DOHH2 (cell line): ENCODE measurements around the gene CPXM2.

ENCODE experiments used
- H3F3A ChIP-seq: fragments of 200-600 bp; sonication (generic), shearing (Covaris generic); 2 replicates; pipeline ENCODE4 v1.6.0; 2016; ENCODE audit warnings: antibody characterized with exemption, mild to moderate bottlenecking; ENCODE audit not compliant: control insufficient read depth, insufficient read depth
- H3K27ac ChIP-seq: fragments of 200-600 bp; sonication (generic); 2 replicates; pipeline ENCODE4 v1.5.1; 2014; ENCODE audit warnings: low read depth, mild to moderate bottlenecking, low read length, moderate library complexity
- H3K27me3 ChIP-seq: fragments of 200-600 bp; sonication (generic); 2 replicates; pipeline ENCODE4 v1.6.1; 2014; ENCODE audit warnings: mild to moderate bottlenecking, low read length, mixed read lengths; ENCODE audit not compliant: control insufficient read depth
- H3K36me3 ChIP-seq: fragments of 200-600 bp; sonication (generic); 2 replicates; pipeline ENCODE4 v1.6.1; 2014; ENCODE audit warnings: mild to moderate bottlenecking, low read length, moderate library complexity, mixed read lengths; ENCODE audit not compliant: control insufficient read depth
- H3K4me1 ChIP-seq: fragments of 200-600 bp; sonication (generic); 2 replicates; pipeline ENCODE4 v1.6.1; 2014; ENCODE audit warnings: mild to moderate bottlenecking, low read length, mixed read lengths; ENCODE audit not compliant: control insufficient read depth
- H3K4me2 ChIP-seq: fragments of 200-600 bp; sonication (generic); 2 replicates; pipeline ENCODE4 v1.6.0; 2014; ENCODE audit warnings: mild to moderate bottlenecking, low read length, moderate library complexity
- H3K4me3 ChIP-seq: fragments of 200-600 bp; sonication (generic); 2 replicates; pipeline ENCODE4 v1.5.1; 2014; ENCODE audit warnings: mild to moderate bottlenecking, low read length, mixed read lengths
- H3K79me2 ChIP-seq: fragments of 200-600 bp; sonication (generic); 2 replicates; pipeline ENCODE4 v1.6.1; 2014; ENCODE audit warnings: mild to moderate bottlenecking, low read length, mixed read lengths; ENCODE audit not compliant: control insufficient read depth
- H3K9me2 ChIP-seq: fragments of 200-600 bp; sonication (generic); replicated peaks from 2 replicates; pipeline ENCODE4 v1.6.1; 2014; ENCODE audit warnings: mild to moderate bottlenecking, low read length, mixed read lengths; ENCODE audit not compliant: control insufficient read depth
- H3K9me3 ChIP-seq: fragments of 200-600 bp; sonication (generic); 2 replicates; pipeline ENCODE4 v1.6.1; 2014; ENCODE audit warnings: antibody characterized with exemption, low read length, mixed read lengths; ENCODE audit not compliant: control insufficient read depth, insufficient read depth
- H4K20me1 ChIP-seq: fragments of 200-600 bp; sonication (generic); 2 replicates; pipeline ENCODE4 v1.6.0; 2014; ENCODE audit warnings: low read depth, mild to moderate bottlenecking, antibody characterized with exemption, low read length, moderate library complexity; ENCODE audit not compliant: control insufficient read depth, insufficient read depth
- CTCF ChIP-seq: fragments of 200-600 bp; sonication (generic); IDR thresholded peaks from one replicate; pipeline ENCODE4 v1.5.1; 2014; ENCODE audit warnings: antibody characterized with exemption, mild to moderate bottlenecking, low read depth, low read length; ENCODE audit not compliant: poor library complexity, severe bottlenecking
- EZH2phosphoT487 ChIP-seq: fragments of 200-600 bp; sonication (generic); IDR thresholded peaks from 2 replicates; pipeline ENCODE4 v1.6.1; 2017; ENCODE audit warnings: borderline replicate concordance, mild to moderate bottlenecking, antibody characterized with exemption, low read length, moderate library complexity, mixed read lengths

The CPXM2 gene

GRCh38 chr10:123800289-123800688 lies 91.3 kb downstream of the CPXM2 start:
- Histone ChIP-seq H3K4me1 (no peaks in the 10 kb centered on the region), H3K4me3 (no peak overlapping the region), H3K27me3 (peaks cover 4% of the 10 kb centered on the region; the same call in 1 of the 2 replicates), H3K79me2 (no peaks in the 10 kb centered on the region), H4K20me1 (no peaks in the 10 kb centered on the region), H3K9me3 (no peaks in the 10 kb centered on the region), H3K36me3 (no peaks in the 10 kb centered on the region), H3K4me2 (no peak overlapping the region), H3K9me2 (no peaks in the 10 kb centered on the region), H3K27ac (no peak overlapping the region), H3F3A (no peaks in the 10 kb centered on the region)
- TF ChIP-seq CTCF: no peak
- no peak for TF ChIP-seq EZH2phosphoT487

- peaks cover 4% of the 10 kb centered on the region; the same call in 1 of the 2 replicates for H3K27me3 ChIP-seq
Measured at GRCh38 chr10:123798856-123799255, 92.8 kb downstream of the CPXM2 start.

GRCh38 chr10:123797813-123798212 lies 93.8 kb downstream of the CPXM2 start:
- H3K79me2 ChIP-seq: no peaks in the 10 kb centered on the region

More at GRCh38 chr10:123798856-123799255, 92.8 kb downstream of the CPXM2 start:
- Histone ChIP-seq H3F3A (no peaks in the 10 kb centered on the region), H3K79me2 (no peaks in the 10 kb centered on the region), H3K4me2 (no peak overlapping the region), H3K27ac (no peak overlapping the region), H3K4me1 (no peaks in the 10 kb centered on the region), H3K4me3 (no peak overlapping the region), H4K20me1 (no peaks in the 10 kb centered on the region), H3K36me3 (no peaks in the 10 kb centered on the region), H3K9me2 (no peaks in the 10 kb centered on the region), H3K9me3 (no peaks in the 10 kb centered on the region)
- TF ChIP-seq CTCF (no peak), EZH2phosphoT487 (no peak)

More at GRCh38 chr10:123797813-123798212, 93.8 kb downstream of the CPXM2 start:
- no peaks in the 10 kb centered on the region for H3K36me3 ChIP-seq
- H3K27me3 ChIP-seq: peaks cover 4% of the 10 kb centered on the region; the same call in 1 of the 2 replicates
- H3K27ac ChIP-seq: no peak overlapping the region
- H3K9me3 ChIP-seq: no peaks in the 10 kb centered on the region
- no peaks in the 10 kb centered on the region for H3K4me1 ChIP-seq
- no peak overlapping the region for H3K4me3 ChIP-seq
- H3K9me2 ChIP-seq: no peaks in the 10 kb centered on the region
- TF ChIP-seq CTCF (no peak), EZH2phosphoT487 (no peak)
- H4K20me1 ChIP-seq: no peaks in the 10 kb centered on the region
- H3F3A ChIP-seq: no peaks in the 10 kb centered on the region
- no peak overlapping the region for H3K4me2 ChIP-seq
